NCI-H82 (cell line): ENCODE measurements around the gene MAGI1.
A peak's percentile ranks its signal among the peaks of the same experiment; 100 is the strongest.
"Not testable (repeated sequence)": the region's sequence is repeated elsewhere in the genome, so short reads cannot be mapped to it uniquely, and the experiment has no call there.

ENCODE experiments used
- DNase-seq: peaks from one replicate; lab custom pipeline; 2025; lab: John Stamatoyannopoulos, UW

Gene MAGI1

GRCh38 chr3:65587650-65588439 is 450.9 kb downstream of the MAGI1 start:
- no peak for DNase-seq

GRCh38 chr3:65584913-65585312 is 453.8 kb downstream of the MAGI1 start:
- no peak for DNase-seq

GRCh38 chr3:65584002-65584401 is 454.7 kb downstream of the MAGI1 start:
- no peak for DNase-seq

- DNase-seq: no peak
Observed at GRCh38 chr3:65583188-65583587, 455.5 kb downstream of the MAGI1 start.

- no peak for DNase-seq
Observed at GRCh38 chr3:65582012-65582717, 456.6 kb downstream of the MAGI1 start.

GRCh38 chr3:65581313-65581712 is 457.4 kb downstream of the MAGI1 start:
- no peak for DNase-seq

GRCh38 chr3:65578861-65579260 is 459.9 kb downstream of the MAGI1 start:
- DNase-seq: no peak

- no peak for DNase-seq
Observed at GRCh38 chr3:65577843-65578430, 460.8 kb downstream of the MAGI1 start.

- DNase-seq: no peak
Observed at GRCh38 chr3:65576966-65577365, 461.8 kb downstream of the MAGI1 start.

- no peak for DNase-seq
Observed at GRCh38 chr3:65576228-65576627, 462.5 kb downstream of the MAGI1 start.

GRCh38 chr3:65575376-65575840 is 463.3 kb downstream of the MAGI1 start:
- no peak for DNase-seq

- no peak for DNase-seq
Observed at GRCh38 chr3:65573548-65574116, 465.1 kb downstream of the MAGI1 start.

- DNase-seq: no peak
Observed at GRCh38 chr3:65572175-65572777, 466.4 kb downstream of the MAGI1 start.

GRCh38 chr3:65569845-65570405 is 468.8 kb downstream of the MAGI1 start:
- DNase-seq: no peak

- no peak for DNase-seq
Observed at GRCh38 chr3:65569129-65569528, 469.6 kb downstream of the MAGI1 start.

GRCh38 chr3:65568497-65568896 is 470.2 kb downstream of the MAGI1 start:
- DNase-seq: no peak

- not testable (repeated sequence) for DNase-seq
Observed at GRCh38 chr3:65565744-65566143, 473.0 kb downstream of the MAGI1 start.

- no peak for DNase-seq
Observed at GRCh38 chr3:65564483-65564882, 474.2 kb downstream of the MAGI1 start.

GRCh38 chr3:65563861-65564260 is 474.9 kb downstream of the MAGI1 start:
- DNase-seq: no peak

- DNase-seq: peak; percentile 71
Observed at GRCh38 chr3:65562447-65562846, 476.3 kb downstream of the MAGI1 start.

GRCh38 chr3:65561617-65562016 is 477.1 kb downstream of the MAGI1 start:
- DNase-seq: no peak

- DNase-seq: no peak
Observed at GRCh38 chr3:65560901-65561300, 477.8 kb downstream of the MAGI1 start.
